ENCODE data around the gene RAB31.
A peak's percentile ranks its signal among the peaks of the same experiment; 100 is the strongest.

RAB31 gene

GRCh38 chr18:9788860-9789259, 80.8 kb downstream of the RAB31 start:
- no peak for DNase-seq (ENCODE audit: low read depth in 2 of 2)

GRCh38 chr18:9790261-9790660, 82.2 kb downstream of the RAB31 start:
- no peak for DNase-seq (ENCODE audit: low read depth in 2 of 2)

GRCh38 chr18:9791991-9792390, 83.9 kb downstream of the RAB31 start:
- DNase-seq (ENCODE audit: low read depth in 2 of 2): no peak

- DNase-seq (ENCODE audit: low read depth in 2 of 2): no peak
Observed at GRCh38 chr18:9792565-9793245, 84.6 kb downstream of the RAB31 start.

DNA sequence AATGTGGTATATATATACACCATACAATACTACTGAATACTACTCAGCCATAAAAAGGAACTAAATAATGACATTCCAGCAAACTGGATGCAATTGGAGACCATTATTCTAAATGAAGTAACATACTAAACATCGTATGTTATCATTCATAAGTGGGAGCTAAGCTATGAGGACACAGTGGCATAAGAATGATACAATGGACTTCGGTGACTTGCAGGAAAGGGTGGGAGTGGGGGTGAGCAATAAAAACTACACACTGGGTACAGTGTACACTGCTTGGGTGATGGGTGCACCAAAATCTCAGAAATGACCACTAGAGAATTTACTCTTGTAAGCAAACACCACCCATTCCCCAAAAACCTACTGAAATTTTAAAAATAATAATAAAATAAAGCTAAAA, 87.9 kb downstream of the RAB31 start:
- DNase-seq (ENCODE audit: low read depth in 2 of 2): no peak

- DNase-seq (ENCODE audit: low read depth in 2 of 2): no peak
Observed at GRCh38 chr18:9796935-9797549, 88.9 kb downstream of the RAB31 start.

DNA sequence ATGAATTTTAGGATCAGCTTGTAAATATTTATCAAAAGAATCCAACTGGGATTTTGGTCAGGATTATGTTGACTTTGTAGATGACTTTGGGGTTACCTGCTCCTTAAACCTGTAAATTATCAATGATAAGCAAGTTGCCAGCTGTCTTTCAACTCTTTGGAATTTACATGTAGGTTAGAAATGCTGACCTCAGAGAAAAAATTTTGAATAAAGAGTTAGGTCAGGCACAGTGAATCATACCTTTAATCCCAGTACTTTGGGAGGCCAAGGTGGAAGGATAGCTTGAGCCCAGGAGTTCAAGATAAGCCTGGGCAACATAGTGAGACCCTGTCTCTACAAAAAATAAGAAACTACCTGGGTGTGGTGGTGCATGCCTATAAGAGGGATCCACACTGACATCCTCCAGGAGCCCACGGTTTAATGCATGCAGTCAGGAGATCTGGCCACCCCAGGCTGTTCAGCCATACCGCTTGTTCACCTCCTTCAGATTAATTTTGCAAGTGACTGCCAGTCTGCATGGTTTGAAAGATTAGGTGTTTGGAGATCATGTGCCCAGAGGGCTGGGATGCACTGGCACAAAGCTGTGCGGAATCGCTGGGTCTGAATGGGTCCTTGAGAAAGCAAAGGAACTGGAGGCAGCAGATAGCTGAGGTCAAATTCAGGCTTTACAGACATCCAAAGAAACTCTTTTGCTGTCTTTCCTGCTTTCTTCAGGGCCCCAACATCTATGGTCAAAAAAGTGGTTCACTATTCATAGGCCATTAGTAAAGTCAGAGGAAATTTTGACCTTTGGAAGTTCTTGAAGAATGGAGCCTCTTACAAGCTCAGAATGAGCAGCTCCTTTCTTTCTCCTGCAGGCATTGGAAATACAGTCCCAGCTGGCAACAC, 94.3 kb downstream of the RAB31 start:
- no peak for DNase-seq (ENCODE audit: low read depth in 2 of 2)

DNA sequence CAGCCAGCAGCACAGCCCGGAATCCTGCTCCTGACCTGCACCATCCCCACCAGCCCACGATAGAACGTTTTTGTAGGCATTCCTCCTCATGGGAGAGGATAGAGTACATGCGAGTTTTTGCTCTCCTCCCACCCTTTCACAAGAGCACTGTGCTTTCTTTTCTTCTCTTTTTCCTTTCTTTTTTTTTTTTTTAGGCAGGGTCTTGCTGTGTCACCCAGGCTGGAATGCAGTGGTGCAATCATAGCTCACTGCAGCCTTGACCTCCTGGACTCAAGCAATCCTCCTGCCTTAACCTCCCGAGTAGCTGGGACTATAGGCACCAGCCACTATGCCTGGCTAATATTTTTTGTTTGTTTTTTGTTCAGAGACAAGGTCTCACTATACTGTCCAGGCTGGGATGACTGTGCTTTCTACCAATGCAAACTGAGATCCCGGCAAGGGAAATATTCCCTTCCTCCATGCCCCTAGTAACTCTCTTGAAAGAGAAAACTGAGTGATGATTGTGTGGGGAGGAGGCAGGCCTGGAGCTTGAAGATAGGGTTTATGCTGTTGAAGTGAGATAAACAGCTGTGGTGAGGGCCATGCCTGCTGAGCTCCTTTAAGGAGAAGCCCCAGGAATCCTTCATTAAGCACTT, 95.1 kb downstream of the RAB31 start:
- no peak for DNase-seq (ENCODE audit: low read depth in 2 of 2)

- no peak for DNase-seq (ENCODE audit: low read depth in 2 of 2)
Observed at GRCh38 chr18:9803698-9804516, 95.8 kb downstream of the RAB31 start.

GRCh38 chr18:9804517-9805104, 96.5 kb downstream of the RAB31 start:
- no peak for DNase-seq (ENCODE audit: low read depth in 2 of 2)

DNA sequence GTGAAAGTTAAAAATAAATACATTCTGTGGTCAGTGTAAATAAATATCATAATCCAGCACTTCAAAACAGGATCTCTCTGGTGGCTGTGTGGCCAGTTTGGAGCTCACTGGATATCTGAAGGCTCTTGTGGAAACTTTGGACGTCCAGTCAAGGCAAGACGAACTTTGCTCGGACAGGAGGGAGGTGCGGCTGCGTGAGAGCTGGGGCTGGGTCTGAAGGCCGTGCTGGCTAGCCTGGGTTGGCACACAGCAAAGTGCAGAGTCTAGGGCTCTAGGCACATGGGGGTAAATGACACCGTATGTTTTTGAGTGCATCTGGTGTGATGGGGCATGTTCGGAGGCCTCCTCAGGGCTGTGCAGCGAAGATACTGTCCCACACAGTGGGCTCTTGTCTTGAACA, 98.8 kb downstream of the RAB31 start:
- no peak for DNase-seq (ENCODE audit: low read depth in 2 of 2)

GRCh38 chr18:9808295-9809241, 100.5 kb downstream of the RAB31 start:
- DNase-seq (ENCODE audit: low read depth in 2 of 2): no peak

- no peak for DNase-seq (ENCODE audit: low read depth in 2 of 2)
Observed at GRCh38 chr18:9809697-9810096, 101.6 kb downstream of the RAB31 start.

DNA sequence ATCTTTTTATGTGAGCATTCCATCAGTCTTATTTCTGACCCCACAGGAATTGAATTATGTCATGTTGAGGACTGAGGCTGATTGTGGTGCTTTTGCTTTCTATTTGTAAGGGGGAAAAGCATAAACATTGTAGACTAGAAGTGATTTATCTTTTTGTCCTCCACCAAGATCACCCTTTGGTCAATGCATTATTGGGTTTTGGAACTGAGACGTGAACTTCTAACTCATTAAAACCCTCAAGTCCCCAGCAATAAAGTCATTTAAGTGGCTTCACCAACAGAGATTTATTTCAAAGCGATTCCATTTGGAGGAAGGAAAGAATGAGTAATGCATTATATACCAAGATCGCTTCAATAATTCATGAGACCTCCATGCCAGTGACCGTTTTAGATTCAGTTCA, 102.2 kb downstream of the RAB31 start:
- DNase-seq (ENCODE audit: low read depth in 2 of 2): no peak

DNA sequence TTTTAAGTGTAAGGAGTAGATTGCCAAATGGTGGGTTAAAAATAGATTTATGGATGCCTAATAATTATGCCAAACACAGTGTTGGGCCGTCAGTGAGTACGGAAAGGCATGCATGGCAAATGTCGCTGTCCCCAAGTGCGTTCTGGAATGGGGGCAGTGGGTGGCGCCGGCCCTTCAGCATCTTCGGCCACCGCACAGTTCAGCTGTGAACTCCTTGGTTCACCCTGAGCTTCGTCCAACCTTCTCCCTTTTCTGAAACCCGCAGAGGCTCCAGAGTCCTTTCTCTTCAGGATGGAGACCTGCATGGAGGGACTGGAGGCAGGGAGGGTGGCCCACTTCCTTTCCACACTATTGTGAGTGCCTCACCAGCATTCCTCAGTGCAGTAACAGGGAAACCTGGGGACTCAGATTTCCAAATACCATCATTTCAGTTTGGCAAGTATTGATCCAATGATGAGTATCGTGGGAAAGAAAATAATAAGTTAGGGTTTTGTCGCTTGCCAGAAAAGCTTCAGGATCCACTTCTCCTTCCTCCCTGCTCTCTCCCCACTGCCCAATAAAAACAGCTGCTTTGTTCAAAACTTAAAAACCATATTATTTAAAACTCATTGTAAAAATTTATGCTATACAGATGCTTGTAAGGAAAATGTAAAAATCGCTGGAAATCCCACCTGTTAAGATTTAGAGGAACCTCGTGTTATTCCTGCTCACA, 103.0 kb downstream of the RAB31 start:
- no peak for DNase-seq (ENCODE audit: low read depth in 2 of 2)

GRCh38 chr18:9811978-9812377, 103.9 kb downstream of the RAB31 start:
- no peak for DNase-seq (ENCODE audit: low read depth in 2 of 2)

- DNase-seq (ENCODE audit: low read depth in 2 of 2): peak in 1 of 2 experiments; percentile 43
Observed at GRCh38 chr18:9814431-9814830, 106.3 kb downstream of the RAB31 start.

DNA sequence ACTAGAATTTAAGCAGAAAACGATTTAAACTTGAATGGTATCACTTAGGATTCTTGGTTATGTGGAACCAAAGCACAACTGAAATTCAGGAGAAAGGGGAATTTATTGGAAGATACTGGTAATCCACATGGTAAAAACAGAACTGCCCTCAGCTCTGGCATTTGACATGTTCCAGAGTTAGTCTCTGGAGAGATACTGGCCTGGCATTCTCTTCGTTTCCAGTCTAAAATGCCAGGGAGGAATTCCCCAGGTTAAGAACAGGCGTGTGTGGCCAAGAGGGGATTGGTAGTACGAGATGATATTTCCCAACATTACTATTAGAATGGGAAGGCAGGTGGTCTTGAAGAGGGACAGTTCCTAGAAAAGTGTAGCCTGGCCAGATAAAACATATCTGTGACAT, 109.2 kb downstream of the RAB31 start:
- no peak for DNase-seq (ENCODE audit: low read depth in 2 of 2)

DNA sequence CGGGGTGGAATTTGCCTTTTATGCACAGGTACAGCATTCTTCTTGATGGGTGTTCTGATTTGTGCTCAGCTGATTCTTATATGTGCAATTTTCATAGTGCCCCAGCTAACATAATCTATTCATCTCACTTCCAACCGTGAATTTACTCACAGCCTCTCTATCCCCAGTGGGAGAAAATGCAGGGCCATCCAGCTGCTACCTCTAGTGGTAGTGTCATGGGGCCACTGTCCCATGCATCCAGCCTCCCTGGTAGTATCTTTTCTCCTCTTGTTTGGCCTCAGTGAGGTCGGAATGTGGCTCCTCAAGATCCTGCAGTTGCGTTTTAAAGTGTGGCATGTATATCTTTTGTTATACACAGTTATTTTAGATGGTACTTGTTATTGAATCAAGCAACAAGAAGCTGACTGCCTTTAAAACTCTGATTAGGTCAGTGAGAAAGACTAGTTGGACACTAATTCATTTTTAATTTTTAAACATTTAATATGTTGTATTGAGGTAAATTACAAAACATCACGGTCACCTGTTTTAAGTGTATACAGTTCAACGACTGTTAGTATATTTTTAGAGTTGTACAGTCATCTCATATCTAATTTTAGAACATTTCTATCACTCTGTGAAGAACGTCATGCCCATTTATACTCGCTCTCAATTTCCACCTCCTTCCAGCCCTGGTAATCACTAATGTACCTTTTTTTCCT, 109.8 kb downstream of the RAB31 start:
- DNase-seq (ENCODE audit: low read depth in 2 of 2): no peak
